NOMO-1 (cell line): ENCODE results near the gene CENPP.

ENCODE experiments used
- DNase-seq, 2 experiments: peaks; one replicate each; lab custom pipeline; 2025; ENCODE audit not compliant: unreplicated experiment in 2 of 2; lab: John Stamatoyannopoulos, UW

The CENPP gene

DNA sequence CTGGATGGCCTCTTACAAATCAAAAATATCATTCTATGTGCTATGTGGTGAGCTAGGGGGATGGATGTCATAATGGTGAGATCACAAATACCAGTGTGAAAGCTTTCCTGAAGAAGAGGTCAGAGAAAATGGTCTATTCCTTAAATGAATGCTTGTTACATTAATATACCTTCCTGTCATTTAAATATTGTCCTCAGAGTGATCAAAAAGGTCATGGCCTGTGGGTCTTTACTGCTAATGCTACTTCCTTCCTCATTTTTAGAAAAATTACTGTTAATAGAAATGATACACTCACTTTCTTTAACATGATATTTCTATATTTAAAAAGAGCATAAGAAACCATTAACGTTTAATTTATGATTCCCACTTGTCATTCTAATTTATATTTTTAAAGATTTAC lies 88.8 kb downstream of the CENPP start:
- no peak for DNase-seq

- DNase-seq, result peak in 1 of 2 experiments; percentile 41
Observed at GRCh38 chr9:92422611-92423338, 97.0 kb downstream of the CENPP start.

DNA sequence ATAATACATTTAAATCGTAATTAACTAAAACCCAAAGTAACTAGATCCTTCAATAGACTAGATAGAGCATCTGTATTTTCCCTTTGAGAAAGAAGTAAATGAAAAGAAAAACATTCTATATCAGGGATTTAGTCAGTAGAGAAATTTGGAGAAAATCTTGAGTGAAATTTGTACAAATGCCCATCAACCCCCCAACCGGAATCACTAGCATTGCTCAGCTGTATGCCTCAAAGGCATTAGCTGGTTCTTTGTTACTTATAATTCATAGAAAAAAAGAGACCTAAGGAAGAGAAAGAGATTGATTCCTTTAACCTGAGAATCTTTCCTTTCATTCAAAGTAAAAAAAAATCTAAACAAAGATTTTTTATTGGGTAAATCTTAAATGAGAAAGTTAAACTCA lies 97.9 kb downstream of the CENPP start:
- DNase-seq, result no peak

- no peak for DNase-seq
Observed at GRCh38 chr9:92424340-92424739, 98.6 kb downstream of the CENPP start, which contains the start of gene OMD. TSS of gene OMD (minus strand) at chr9:92424471. CDS start at chr9:92417558, 6,913 bp downstream.

DNA sequence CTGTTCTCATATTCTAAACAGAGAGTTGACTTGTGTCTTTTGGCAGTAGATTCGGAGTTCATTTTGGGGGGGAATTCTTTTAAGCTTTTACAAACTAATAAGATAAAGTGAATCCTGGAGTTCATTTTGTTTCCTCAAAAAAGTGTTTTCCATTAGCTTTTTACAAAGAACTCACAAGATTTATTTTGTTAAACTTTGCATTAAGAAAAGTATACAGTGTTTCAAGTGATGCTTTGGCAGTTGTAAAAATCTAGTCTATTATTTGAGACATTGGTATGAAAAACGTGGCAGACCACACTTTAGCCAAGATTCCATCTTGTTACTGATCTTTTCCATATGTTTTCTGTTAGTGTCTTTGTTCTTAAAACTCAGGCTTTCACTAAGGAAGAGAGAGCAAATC lies 99.7 kb downstream of the CENPP start:
- no peak for DNase-seq

- no peak for DNase-seq
Observed at GRCh38 chr9:92426501-92427145, 100.9 kb downstream of the CENPP start.

DNA sequence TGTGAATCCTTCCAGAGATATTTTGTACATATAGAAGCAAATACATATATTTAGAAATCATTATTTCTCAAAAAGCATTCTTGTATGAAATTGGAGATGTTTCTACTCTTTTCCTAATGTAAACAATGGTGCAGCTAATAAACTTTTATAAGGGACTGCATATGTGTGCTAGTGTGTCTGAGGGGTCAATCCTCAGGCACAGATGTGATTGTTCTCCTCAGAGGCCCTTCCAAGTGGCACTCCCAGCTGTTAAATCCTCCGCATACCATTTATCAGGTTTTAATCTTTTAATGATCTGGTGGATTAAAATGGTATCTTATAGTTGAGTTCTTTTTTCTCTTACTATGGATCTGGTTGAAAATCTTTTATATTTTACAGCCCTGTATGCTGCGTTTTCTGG lies 104.1 kb downstream of the CENPP start:
- no peak for DNase-seq

GRCh38 chr9:92432350-92432749 lies 106.6 kb downstream of the CENPP start:
- DNase-seq, result no peak

DNA sequence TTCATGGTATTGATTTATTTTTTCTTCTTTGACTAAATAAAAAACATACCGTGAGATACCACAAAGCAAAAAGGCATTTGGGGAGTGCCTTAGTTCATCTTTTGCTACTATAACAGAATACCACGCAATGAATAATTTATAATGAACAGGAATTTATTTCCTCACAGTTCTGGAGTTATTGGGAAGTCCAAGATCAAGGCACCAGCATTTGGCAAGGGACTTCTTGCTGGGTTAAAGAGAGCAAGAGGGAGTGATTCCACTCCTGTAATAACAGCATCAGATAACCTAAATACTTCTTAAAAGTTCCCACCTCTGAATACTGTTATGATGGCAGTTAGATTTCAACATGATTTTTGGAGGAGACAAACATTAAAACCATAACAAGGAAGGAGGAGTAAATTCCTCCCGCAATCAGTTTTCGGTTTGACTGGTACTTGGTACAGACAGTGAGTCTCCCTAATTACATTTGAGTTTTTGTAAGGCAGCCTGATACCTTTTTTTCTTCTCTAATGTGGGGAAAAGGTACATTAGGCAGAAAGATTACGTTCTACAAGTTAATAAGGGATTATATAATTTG lies 107.3 kb downstream of the CENPP start:
- DNase-seq, result no peak

DNA sequence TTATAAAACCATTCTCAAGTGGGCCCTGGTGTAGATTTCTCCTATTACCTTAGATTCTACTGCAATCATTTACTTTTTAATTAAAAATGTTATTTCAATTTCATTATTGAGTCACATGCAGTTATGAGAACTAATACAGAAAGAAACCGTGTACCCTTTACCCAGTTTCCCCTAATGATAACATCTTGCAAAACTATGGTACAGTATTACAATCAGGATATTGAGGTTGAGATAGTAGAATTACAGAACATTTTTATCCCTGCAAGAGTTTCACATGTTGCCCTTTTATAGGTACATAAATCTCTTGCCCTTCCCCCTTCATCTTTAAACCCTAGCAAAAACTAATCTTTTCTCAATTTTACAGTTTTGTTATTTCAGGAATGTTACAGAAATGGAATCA lies 109.5 kb downstream of the CENPP start:
- no peak for DNase-seq

DNA sequence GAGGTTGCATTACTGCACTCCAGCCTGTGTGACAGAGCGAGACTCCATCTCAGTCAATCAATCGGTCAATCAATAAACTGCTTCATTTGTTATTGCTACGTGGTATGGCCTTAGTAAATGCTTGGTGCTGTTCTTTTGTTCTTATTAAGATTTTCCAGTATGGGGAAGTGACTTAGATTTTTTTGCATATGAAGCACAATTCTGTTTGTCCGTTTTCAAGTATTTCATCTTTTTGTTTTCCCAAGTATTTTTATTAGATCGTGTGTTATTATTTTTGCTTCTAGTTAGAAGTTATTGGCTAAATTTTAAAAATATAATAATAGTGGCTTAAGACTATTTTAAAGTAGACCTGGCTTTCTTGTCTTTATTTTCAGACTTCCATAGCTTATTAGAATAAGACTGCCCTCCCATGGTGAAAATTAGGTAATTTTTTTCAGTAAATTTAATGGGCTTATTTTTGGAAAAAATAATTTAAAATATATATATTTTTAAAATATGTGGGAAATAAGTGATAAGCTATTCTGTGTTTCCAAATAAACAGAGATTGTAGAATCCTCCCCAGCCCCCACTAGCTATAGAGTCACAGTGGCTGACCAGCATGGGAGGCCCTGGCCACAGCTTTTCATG lies 113.3 kb downstream of the CENPP start:
- DNase-seq, result peak in 1 of 2 experiments; percentile 17

GRCh38 chr9:92439921-92440750 lies 114.4 kb downstream of the CENPP start:
- no peak for DNase-seq

GRCh38 chr9:92440751-92441046 lies 114.9 kb downstream of the CENPP start:
- DNase-seq, result no peak

DNA sequence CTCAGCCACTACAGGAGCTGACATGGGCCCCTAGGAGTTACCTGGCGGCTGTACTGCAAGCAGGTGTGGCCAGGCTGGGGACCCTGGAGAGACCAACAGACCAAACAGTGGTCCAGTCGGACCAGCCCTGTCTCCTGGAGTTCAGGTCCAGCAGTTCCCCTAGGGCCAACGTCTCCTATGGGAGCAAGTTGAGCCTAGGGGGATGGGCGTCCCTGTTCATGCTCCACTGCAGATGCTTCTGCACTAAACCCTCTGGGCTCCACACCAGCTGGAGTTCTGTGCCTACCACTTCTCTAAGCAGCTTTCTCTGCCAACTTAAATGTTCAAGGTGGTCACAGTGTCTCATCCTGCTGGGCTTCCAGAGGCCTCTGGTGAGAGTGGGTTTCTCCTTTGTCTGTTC lies 119.1 kb downstream of the CENPP start:
- no peak for DNase-seq

GRCh38 chr9:92446536-92446935 lies 120.8 kb downstream of the CENPP start:
- DNase-seq, result no peak

- DNase-seq, result no peak
Observed at GRCh38 chr9:92455217-92455616, 129.5 kb downstream of the CENPP start.

DNA sequence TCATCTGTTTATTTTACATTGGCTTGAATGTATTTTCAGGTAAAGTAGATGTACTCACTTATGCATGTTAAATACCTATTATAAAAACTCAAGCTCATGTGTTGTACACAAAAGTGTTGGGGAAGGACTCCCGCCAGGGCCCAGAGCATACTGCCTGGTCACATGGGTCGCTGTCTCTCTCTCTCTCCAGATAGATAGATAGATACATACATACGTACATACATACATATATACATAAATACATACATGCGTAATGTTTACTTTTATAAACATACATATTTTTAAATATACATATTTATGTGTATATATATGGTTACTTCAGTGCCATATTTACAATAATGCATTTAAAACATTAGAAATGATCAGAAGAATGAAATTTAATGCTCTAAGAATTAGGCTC lies 131.8 kb downstream of the CENPP start:
- DNase-seq, result no peak

GRCh38 chr9:92463387-92463786 lies 137.6 kb downstream of the CENPP start:
- no peak for DNase-seq

GRCh38 chr9:92463984-92464383 lies 138.2 kb downstream of the CENPP start:
- DNase-seq, result no peak

DNA sequence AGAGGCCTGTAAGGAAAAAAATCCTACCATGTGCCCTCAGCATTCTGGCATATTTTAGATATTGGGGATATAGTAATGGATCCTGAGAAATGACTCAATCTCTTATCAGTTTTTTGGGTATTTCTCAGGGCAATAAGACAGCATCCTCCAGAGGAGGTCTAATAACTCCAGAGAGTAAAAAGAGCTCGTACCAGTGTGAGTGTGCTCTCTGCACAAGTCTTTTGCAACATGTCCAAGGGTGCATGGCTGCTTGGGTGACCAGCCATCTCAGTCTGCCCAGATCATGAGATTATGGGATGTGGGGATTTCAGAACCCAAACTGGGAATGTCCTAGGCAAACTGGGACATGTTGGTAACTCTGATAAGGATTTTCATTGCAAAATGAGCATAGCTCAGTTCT lies 141.3 kb downstream of the CENPP start:
- DNase-seq, result no peak

DNA sequence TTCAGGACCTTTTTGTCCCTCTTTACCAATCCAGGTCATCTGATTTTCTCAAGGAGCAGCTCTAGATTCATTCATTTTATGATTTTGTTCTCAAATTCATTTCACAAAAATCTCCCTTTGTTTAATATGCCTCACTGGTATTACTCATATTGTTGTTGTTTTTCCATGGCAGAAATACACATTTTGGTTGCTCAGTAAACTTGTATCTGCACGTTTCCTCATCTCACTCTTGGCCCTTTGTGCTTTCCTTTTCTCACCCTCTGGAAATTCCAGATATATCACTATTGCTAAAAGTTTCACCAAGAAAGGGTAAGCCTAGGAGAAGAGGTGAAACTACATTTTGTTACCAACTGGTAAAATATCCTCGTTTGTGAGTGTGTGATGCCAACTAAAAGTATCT lies 141.8 kb downstream of the CENPP start:
- DNase-seq, result no peak
